ENCODE results near the gene TBL1XR1.
"Not testable (repeated sequence)": the region's sequence is repeated elsewhere in the genome, so short reads cannot be mapped to it uniquely, and the experiment has no call there.

Gene TBL1XR1

GRCh38 chr3:177196008-177196455 lies 1.2 kb downstream of the TBL1XR1 start:
- no peak for TF ChIP-seq CTCF (conservative IDR thresholded peaks at IDR 0.05; ENCODE audit: low read depth, low read length)

GRCh38 chr3:177195242-177195991 lies 1.9 kb downstream of the TBL1XR1 start:
- no peaks in the 10 kb centered on the region for H3K27me3 ChIP-seq (ENCODE audit: insufficient read depth, low read depth)
- peaks cover 68% of the 10 kb centered on the region for H3K79me2 ChIP-seq (ENCODE audit: insufficient read depth, low read depth)
- peaks cover 59% of the 10 kb centered on the region for H3K4me1 ChIP-seq (ENCODE audit: low read depth, poor library complexity, severe bottlenecking)
- H3K4me2 ChIP-seq: peak overlapping the region; percentile 84
- H3K9ac ChIP-seq: peak overlapping the region; percentile 99
- H4K20me1 ChIP-seq (ENCODE audit: insufficient read depth): peaks cover 19% of the 10 kb centered on the region
- no peaks in the 10 kb centered on the region for H3K36me3 ChIP-seq (ENCODE audit: insufficient read depth)
- peak overlapping the region; percentile 97 for H3K4me3 ChIP-seq (IDR thresholded peaks at IDR 0.05; ENCODE audit: insufficient read depth, low read depth, low read length)
- no peak for TF ChIP-seq CTCF (conservative IDR thresholded peaks at IDR 0.05; ENCODE audit: low read depth, low read length)
- H3K27ac ChIP-seq: peak overlapping the region; percentile 99
- no peak overlapping the region for H2AFZ ChIP-seq (ENCODE audit: low read depth)

More at GRCh38 chr3:177196008-177196455, 1.2 kb downstream of the TBL1XR1 start:
- no peaks in the 10 kb centered on the region for H3K36me3 ChIP-seq (ENCODE audit: insufficient read depth)
- H3K27me3 ChIP-seq (ENCODE audit: insufficient read depth, low read depth): no peaks in the 10 kb centered on the region
- H4K20me1 ChIP-seq (ENCODE audit: insufficient read depth): peaks cover 13% of the 10 kb centered on the region
- no peak overlapping the region for H2AFZ ChIP-seq (ENCODE audit: low read depth)
- peak overlapping the region; percentile 97 for H3K4me3 ChIP-seq (IDR thresholded peaks at IDR 0.05; ENCODE audit: insufficient read depth, low read depth, low read length)
- peak overlapping the region; percentile 99 for H3K9ac ChIP-seq
- H3K27ac ChIP-seq: peak overlapping the region; percentile 99
- peaks cover 59% of the 10 kb centered on the region for H3K4me1 ChIP-seq (ENCODE audit: low read depth, poor library complexity, severe bottlenecking)
- peaks cover 68% of the 10 kb centered on the region for H3K79me2 ChIP-seq (ENCODE audit: insufficient read depth, low read depth)
- peak overlapping the region; percentile 84 for H3K4me2 ChIP-seq

GRCh38 chr3:177194299-177194698 lies 3.0 kb downstream of the TBL1XR1 start:
- Histone ChIP-seq H3K27me3 (ENCODE audit: insufficient read depth, low read depth) (no peaks in the 10 kb centered on the region), H3K36me3 (ENCODE audit: insufficient read depth) (no peaks in the 10 kb centered on the region), H3K4me1 (ENCODE audit: low read depth, poor library complexity, severe bottlenecking) (peaks cover 57% of the 10 kb centered on the region), H3K79me2 (ENCODE audit: insufficient read depth, low read depth) (peaks cover 75% of the 10 kb centered on the region), H2AFZ (ENCODE audit: low read depth) (no peak overlapping the region), H4K20me1 (ENCODE audit: insufficient read depth) (peaks cover 29% of the 10 kb centered on the region), H3K9ac (peak overlapping the region; percentile 99), H3K4me2 (peak overlapping the region; percentile 84), H3K27ac (peak overlapping the region; percentile 99; the same call in 1 of the 2 replicates), H3K4me3 (IDR thresholded peaks at IDR 0.05; ENCODE audit: insufficient read depth, low read depth, low read length) (peak overlapping the region; percentile 1)
- no peak for TF ChIP-seq CTCF (conservative IDR thresholded peaks at IDR 0.05; ENCODE audit: low read depth, low read length)

- H4K20me1 ChIP-seq (ENCODE audit: insufficient read depth): peaks cover 34% of the 10 kb centered on the region
- H3K9ac ChIP-seq: peak overlapping the region; percentile 99; the same call in 1 of the 2 replicates
- H3K79me2 ChIP-seq (ENCODE audit: insufficient read depth, low read depth): peaks cover 80% of the 10 kb centered on the region
- peak overlapping the region; percentile 84 for H3K4me2 ChIP-seq
- no peaks in the 10 kb centered on the region for H3K27me3 ChIP-seq (ENCODE audit: insufficient read depth, low read depth)
- no peak overlapping the region for H2AFZ ChIP-seq (ENCODE audit: low read depth)
- peak overlapping the region; percentile 99; the same call in 1 of the 2 replicates for H3K27ac ChIP-seq
- H3K4me3 ChIP-seq (IDR thresholded peaks at IDR 0.05; ENCODE audit: insufficient read depth, low read depth, low read length): no peak overlapping the region
- no peaks in the 10 kb centered on the region for H3K36me3 ChIP-seq (ENCODE audit: insufficient read depth)
- peaks cover 57% of the 10 kb centered on the region for H3K4me1 ChIP-seq (ENCODE audit: low read depth, poor library complexity, severe bottlenecking)
- no peak for TF ChIP-seq CTCF (conservative IDR thresholded peaks at IDR 0.05; ENCODE audit: low read depth, low read length)
Measured at GRCh38 chr3:177193688-177194268, 3.5 kb downstream of the TBL1XR1 start.

- Histone ChIP-seq H4K20me1 (ENCODE audit: insufficient read depth) (peaks cover 39% of the 10 kb centered on the region), H3K4me2 (peak overlapping the region; percentile 84), H3K4me1 (ENCODE audit: low read depth, poor library complexity, severe bottlenecking) (peaks cover 62% of the 10 kb centered on the region), H3K79me2 (ENCODE audit: insufficient read depth, low read depth) (peaks cover 85% of the 10 kb centered on the region)
- not testable (repeated sequence) for H3K9ac ChIP-seq; H3K27ac ChIP-seq; H3K36me3 ChIP-seq (ENCODE audit: insufficient read depth); H3K4me3 ChIP-seq (IDR thresholded peaks at IDR 0.05; ENCODE audit: insufficient read depth, low read depth, low read length); H2AFZ ChIP-seq (ENCODE audit: low read depth); H3K27me3 ChIP-seq (ENCODE audit: insufficient read depth, low read depth)
Measured at GRCh38 chr3:177193275-177193674, 4.0 kb downstream of the TBL1XR1 start.
